NCI-H2107 treated with DMSO at 0.1 percent for 48 hours (cell line): ENCODE measurements around the gene ZNF654.
"Not testable (repeated sequence)": the region's sequence is repeated elsewhere in the genome, so short reads cannot be mapped to it uniquely, and the experiment has no call there.

Experiments
- DNase-seq: peaks from one replicate; lab custom pipeline; 2025; ENCODE audit not compliant: unreplicated experiment; lab: John Stamatoyannopoulos, UW

ZNF654 gene

DNA sequence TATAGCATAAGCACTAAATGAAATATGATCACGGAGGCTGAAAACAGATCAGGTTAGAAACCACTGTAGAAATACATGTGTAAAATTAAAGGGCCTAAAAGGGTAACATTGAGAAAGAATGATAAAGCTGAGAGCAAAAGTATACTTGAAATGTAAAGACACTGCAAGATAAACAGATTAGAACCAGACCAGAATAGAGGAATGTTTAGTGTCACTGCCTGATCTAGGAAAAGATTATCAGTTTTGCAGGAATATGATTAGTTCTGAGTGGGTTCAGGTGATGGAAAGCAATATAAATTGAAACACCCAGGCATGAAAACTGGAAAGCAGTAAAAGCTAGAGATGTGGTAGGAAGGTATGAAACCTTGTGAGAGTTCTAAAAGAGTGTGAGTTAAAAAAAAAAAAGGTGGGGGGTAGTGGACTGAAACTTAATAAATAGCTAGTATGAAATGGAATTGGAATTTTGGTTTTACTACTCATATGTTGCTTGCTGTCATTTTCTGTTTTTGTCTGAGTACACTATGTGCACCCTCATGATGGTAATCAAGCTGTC lies 74.7 kb downstream of the ZNF654 start:
- DNase-seq = no peak

DNA sequence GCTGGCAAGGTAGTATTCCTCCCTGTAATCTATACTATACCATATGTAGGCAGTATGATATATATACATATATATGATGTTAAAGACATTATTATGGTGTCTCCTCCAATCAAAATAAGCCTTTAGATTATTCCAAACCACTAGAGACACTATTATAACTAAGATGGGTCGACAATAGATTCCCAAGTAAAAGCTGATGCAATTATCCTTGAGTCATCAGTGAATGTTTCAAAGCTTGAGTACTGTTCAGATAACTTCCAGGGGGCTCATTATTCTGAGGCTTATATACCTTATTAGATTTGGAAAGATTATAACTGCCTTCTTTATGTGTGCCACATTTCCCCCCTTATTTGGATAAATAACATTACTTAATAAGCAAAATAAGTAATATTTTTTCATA lies 78.8 kb downstream of the ZNF654 start:
- DNase-seq = no peak

DNA sequence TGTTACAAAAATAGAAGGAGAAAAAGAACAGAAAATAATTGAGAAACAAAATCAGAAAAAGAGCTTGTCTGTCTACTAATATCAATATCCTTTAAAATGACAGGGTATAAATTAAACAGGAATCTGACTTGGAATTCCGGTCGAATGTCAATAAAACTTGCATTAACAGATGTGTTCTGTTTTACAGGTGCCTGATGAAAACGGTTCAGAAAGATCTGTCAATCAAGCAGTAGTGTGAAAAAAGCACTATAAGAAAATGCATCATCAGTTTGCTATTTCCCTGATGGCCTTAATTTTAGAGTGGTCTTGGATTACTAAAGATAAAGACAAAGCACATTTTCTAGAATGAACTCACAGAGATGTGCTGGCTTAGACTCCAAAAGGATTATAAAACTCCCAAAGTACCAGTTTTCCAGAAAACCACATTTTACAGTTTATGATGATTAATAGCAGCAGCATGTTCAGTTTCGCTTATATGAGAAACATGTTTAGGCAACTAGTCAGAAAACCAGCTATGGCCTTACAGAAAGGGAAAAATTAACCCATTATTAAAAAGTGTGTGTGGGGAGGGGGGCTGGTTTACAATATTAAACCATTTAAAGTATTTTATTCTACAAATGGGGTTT lies 82.5 kb downstream of the ZNF654 start:
- DNase-seq = no peak

- no peak for DNase-seq
These were observed 83.1 kb downstream of the ZNF654 start for GRCh38 chr3:88142094-88142624.

- no peak for DNase-seq
These were observed 88.2 kb downstream of the ZNF654 start for GRCh38 chr3:88147261-88147660.

DNA sequence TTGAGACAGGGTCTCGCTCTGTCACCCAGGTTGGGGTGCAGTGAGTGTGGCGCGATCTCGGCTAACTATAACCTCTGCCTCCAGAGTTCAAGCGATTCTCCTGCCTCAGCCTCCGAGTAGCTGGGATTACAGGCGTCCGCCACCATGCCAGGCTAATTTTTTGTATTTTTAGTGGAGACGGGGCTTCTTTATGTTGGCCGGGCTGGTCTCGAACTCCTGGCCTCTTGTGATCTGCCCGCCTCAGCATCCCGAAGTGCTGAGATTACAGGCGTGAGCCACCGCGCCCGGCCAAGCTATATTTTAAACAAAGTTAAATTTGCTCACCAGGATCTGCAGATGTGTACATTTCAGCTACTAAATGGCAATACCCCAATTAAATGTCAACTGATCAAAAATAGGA lies 89.6 kb downstream of the ZNF654 start:
- no peak for DNase-seq

- DNase-seq = no peak
These were observed 90.0 kb downstream of the ZNF654 start for GRCh38 chr3:88149101-88149508.

DNA sequence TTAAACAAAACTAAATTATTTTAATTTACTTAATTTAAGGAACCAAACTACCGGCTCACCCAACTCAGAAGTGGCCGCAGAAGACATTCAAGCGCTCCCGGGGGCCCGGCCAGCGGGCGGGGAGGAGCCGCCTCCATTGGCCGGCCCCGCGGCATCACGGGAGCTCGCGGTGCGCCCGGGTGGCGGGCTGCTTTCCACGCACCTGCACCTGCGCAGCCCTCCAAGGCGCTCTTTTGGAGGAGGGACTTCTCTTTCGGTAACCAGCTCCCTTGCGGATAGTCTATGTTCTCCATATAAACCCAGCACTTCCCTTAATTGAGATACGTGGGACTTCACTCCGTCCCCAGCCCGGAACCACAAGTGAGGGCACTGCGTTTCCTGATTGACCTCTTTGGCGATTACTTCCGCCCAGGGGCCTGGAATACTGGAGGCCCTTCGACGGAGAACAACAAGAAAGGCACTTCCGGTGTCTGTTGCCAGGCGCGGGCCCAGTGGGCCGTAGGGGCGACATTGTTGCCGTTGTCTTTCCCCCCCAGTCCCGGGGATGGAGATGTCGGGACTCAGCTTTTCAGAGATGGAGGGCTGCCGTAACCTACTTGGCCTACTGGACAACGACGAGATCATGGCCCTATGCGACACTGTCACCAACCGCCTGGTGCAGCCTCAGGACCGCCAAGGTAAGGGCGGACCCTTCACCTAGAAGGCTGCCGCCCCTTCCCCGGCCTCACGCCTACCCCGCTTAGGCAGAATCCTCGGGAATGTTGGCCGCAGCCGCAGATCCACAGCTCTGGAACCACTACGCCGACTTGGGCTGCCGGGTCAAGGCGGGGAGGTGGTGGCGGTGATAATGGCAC lies 90.7 kb downstream of the ZNF654 start, which contains the start of gene C3orf38:
TSS of gene C3orf38 (plus strand) at position 451 of the 854 bp plus-strand sequence. CDS start at position 545, 94 bp downstream.
- peak; percentile 90 for DNase-seq

DNA sequence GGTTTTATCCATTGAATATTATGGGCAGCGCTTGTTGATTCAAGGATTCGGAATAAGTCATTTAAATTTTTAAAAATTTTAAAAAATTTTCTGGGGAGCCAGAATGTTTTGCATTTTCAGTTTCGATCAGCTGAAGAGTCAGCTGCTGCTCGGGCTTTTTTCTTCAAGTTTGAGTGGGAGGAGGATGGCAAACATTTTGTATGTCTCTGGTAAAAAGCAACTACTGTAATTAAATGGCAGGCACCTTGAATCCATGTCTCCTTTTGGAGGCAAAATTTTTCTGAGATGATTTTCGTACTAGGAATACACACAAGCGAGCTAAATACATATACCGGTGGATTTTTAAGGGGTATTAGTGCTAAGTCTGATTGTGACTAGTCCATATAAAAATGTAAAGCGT lies 91.3 kb downstream of the ZNF654 start:
- DNase-seq = peak; percentile 22

GRCh38 chr3:88150806-88151205 lies 91.8 kb downstream of the ZNF654 start:
- no peak for DNase-seq

DNA sequence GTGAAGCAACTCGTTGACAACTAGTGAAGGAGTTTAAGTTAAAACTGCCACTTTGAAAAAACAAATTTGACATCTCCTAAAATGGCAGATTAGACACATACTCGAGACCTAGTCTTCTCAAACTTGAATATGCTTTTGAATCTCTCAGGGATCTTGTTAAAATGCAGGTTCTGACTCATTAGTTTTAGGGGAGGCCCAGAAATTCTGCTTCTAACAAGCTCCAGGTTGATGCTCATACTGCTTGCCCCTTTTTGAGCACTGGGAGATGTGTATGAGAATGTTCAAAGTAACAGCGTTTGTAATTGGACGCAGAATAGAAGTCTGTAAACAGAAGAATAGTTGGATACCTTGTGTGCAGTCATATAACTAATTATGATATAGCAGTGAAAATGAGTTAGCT lies 92.3 kb downstream of the ZNF654 start:
- DNase-seq = no peak

- DNase-seq = no peak
These were observed 93.8 kb downstream of the ZNF654 start for GRCh38 chr3:88152841-88153240.

DNA sequence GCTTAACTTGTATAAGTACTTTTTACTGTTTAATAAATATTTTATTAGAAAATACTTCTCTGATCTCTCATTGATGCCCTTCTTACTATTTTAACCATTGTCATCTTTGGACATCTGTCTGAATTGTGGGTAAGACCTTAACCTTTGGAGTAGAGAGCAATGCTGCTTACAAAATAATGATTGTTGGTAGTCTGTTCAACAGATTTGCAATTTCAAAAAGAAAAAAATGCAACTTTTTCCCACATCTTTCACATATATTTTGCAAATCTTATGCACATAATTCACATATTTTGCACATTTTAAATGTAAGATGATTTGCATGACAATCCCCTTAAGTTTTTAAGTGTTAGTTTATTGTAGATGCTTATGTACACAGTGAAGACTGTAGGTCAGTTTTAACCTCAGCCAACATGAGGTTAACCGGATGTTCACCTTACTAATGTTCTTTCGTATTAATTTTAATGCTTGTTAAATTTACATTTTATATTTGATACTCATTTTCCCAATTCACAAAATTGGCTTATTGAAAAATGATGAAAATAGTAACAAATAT lies 107.4 kb downstream of the ZNF654 start:
- DNase-seq = no peak

DNA sequence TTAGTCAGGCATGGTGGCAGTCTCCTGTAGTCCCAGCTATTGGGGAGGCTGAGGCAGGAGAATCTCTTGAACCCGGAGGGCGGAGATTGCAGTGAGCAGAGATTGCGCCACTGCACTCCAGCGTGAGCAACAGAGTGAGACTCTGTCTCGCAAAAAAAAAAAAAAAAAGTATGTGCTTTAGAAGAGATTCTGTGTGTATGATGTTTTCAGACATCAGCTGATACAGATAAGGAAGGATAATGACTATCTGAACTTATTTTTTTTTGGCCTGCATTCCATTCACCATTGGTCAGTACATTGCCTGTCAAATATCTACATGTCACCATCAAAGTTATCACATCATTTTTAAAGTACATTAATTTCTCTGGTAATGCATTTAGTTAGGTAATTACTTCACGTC lies 108.1 kb downstream of the ZNF654 start:
- no peak for DNase-seq

GRCh38 chr3:88167704-88168103 lies 108.6 kb downstream of the ZNF654 start:
- DNase-seq = no peak

DNA sequence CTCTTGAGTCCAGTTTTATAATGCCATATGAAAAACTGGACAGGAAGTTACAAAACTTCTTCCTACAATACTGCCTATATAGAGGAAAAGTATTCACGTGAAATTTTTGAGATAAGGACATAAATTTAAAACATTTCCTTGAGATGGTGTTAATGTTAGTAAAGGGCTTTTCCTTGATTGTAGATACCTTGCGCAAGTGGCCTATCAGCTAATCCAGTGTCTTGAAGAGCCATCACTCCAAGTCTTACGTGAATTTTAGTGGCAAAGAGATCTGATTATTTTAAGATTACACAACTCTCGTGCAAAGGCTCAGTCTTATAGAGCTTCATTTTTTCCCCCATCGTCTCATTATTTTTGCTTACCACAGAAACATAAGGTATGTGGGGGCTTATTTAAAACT lies 109.1 kb downstream of the ZNF654 start:
- no peak for DNase-seq

DNA sequence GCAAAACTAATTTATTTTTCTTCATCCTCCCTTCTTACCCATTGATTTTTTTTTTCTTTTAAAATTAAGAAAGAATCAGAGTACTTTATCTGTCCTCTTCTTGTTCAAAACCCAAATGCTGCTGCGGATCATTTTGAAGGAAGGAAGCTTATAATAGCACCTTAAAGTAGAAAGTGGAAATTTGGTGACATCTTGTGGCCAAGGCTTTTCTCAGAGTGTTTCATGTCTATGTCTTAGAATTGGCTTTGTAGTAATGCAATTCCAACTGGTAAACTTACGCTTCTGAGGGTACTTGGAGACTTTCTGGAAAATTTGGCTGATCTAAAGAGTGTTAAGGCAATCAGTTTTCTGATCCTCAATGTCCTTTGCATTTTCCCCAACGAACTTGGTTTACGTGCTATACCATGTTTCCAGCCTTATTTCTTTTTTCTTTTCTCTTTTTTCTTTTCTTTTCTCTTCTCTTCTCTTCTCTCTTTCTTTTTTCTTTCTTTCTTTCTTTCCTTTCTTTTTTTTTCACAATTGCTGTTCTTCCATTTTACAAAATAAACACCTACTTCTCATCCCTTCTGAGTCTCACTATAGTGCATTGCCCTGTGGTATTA lies 121.4 kb downstream of the ZNF654 start:
- peak; percentile 52 for DNase-seq

- not testable (repeated sequence) for DNase-seq
These were observed 123.3 kb downstream of the ZNF654 start for GRCh38 chr3:88182165-88182918.

DNA sequence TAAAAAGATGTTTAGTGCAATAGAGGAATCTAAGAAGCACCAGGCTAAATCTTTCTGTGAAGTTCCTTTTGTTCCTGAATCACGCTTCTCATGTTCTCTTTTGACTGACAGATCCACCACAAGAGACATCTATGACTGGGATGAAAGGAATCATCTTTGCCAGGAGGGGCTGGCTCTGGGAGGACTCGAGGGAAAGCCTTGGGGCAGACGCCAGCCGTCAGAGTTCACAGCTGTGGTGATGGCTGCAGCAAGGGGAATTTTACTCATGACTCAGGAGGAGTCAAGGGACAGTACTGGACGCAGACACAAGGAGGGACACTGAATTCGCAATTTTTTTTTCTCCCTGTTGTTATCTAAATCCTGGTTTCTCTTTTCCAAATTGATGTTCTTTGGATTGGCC lies 129.4 kb downstream of the ZNF654 start:
- DNase-seq = no peak

- DNase-seq = no peak
These were observed 130.3 kb downstream of the ZNF654 start for GRCh38 chr3:88189361-88189810.
